Astrocyte (in vitro differentiated cells and primary cell): ENCODE results near the gene PIK3IP1. TPM values are rescaled to one million over a fixed set of nuclear protein-coding genes. Genes with fewer than 3 reads are reported as not detected.
"Not testable (repeated sequence)": the region's sequence is repeated elsewhere in the genome, so short reads cannot be mapped to it uniquely, and the experiment has no call there.

Experiments
- DNase-seq: peaks from one replicate; pipeline ENCODE4 v3.0.0-alpha.2; 2010; ENCODE audit warnings: low read depth
- FAIRE-seq: peaks from 2 replicates; lab custom pipeline; 2011; peaks lifted over from hg19 to GRCh38; lab: Jason Lieb, UNC
- H2AFZ ChIP-seq: 2 replicates; pipeline ENCODE4 v1.6.0; 2012; ENCODE audit warnings: low read depth, low read length, inconsistent platforms
- H3K27ac ChIP-seq: 2 replicates; pipeline ENCODE4 v1.5.1; 2011; ENCODE audit warnings: low read depth, low read length, inconsistent platforms
- H3K27me3 ChIP-seq: 2 replicates; pipeline ENCODE4 v1.6.0; 2011; ENCODE audit warnings: low read length, inconsistent platforms; ENCODE audit not compliant: insufficient read depth
- H3K36me3 ChIP-seq: 2 replicates; pipeline ENCODE4 v1.5.1; 2011; ENCODE audit warnings: low read length, inconsistent platforms; ENCODE audit not compliant: insufficient read depth
- H3K4me1 ChIP-seq: 2 replicates; pipeline ENCODE4 v1.5.1; 2011; ENCODE audit warnings: low read length, inconsistent platforms; ENCODE audit not compliant: insufficient read depth
- H3K4me2 ChIP-seq: 2 replicates; pipeline ENCODE4 v1.6.0; 2012; ENCODE audit warnings: low read length, inconsistent platforms
- H3K4me3 ChIP-seq: 2 replicates; pipeline ENCODE4 v1.5.1; 2011; ENCODE audit warnings: low read depth, mild to moderate bottlenecking, low read length, inconsistent platforms; ENCODE audit not compliant: insufficient read depth
- H3K79me2 ChIP-seq: 2 replicates; pipeline ENCODE4 v1.6.0; 2012; ENCODE audit warnings: mild to moderate bottlenecking, low read length, inconsistent platforms; ENCODE audit not compliant: insufficient read depth
- H3K9ac ChIP-seq: 2 replicates; pipeline ENCODE4 v1.6.0; 2012; ENCODE audit warnings: mild to moderate bottlenecking, low read length, inconsistent platforms
- H3K9me3 ChIP-seq: 2 replicates; pipeline ENCODE4 v1.5.1; 2012; ENCODE audit warnings: low read depth, mild to moderate bottlenecking, low read length, inconsistent platforms; ENCODE audit not compliant: insufficient read depth
- H4K20me1 ChIP-seq: 2 replicates; pipeline ENCODE4 v1.6.0; 2012; ENCODE audit warnings: low read length, inconsistent platforms; ENCODE audit not compliant: insufficient read depth
- H3K27ac Mint-ChIP-seq: one replicate; pipeline ENCODE4 v1.8.0; 2021; ENCODE audit warnings: mild to moderate bottlenecking, mixed read lengths; ENCODE audit not compliant: unreplicated experiment
- H3K27me3 Mint-ChIP-seq: one replicate; pipeline ENCODE4 v1.8.0; 2021; ENCODE audit warnings: low read depth, mixed read lengths; ENCODE audit not compliant: unreplicated experiment
- H3K36me3 Mint-ChIP-seq: one replicate; pipeline ENCODE4 v1.8.0; 2021; ENCODE audit warnings: low read depth, mixed read lengths; ENCODE audit not compliant: unreplicated experiment
- H3K4me1 Mint-ChIP-seq: one replicate; pipeline ENCODE4 v1.8.0; 2021; ENCODE audit warnings: low read depth, mixed read lengths; ENCODE audit not compliant: unreplicated experiment
- H3K4me3 Mint-ChIP-seq: one replicate; pipeline ENCODE4 v1.8.0; 2021; ENCODE audit warnings: mild to moderate bottlenecking, moderate library complexity, mixed read lengths; ENCODE audit not compliant: unreplicated experiment
- H3K9me3 Mint-ChIP-seq: one replicate; pipeline ENCODE4 v1.8.0; 2021; ENCODE audit warnings: mild to moderate bottlenecking, mixed read lengths; ENCODE audit not compliant: unreplicated experiment
- CTCF ChIP-seq: IDR thresholded peaks from 2 replicates; pipeline ENCODE4 v1.5.1; 2011; ENCODE audit warnings: low read depth, mild to moderate bottlenecking, inconsistent platforms, low read length, moderate library complexity; ENCODE audit not compliant: insufficient read depth
- EZH2 ChIP-seq: IDR thresholded peaks from 2 replicates; pipeline ENCODE4 v1.6.1; 2012; ENCODE audit warnings: mild to moderate bottlenecking, low read length, inconsistent platforms; ENCODE audit not compliant: insufficient read depth
- total RNA-seq: library from RNA; stranded (reverse); gene quantifications from 2 replicates; pipeline ENCODE4 v1.2.1, GENCODE V29; 2021

Gene PIK3IP1
- total RNA-seq, 1 donor from 2014 or later = 21.4 TPM

DNA sequence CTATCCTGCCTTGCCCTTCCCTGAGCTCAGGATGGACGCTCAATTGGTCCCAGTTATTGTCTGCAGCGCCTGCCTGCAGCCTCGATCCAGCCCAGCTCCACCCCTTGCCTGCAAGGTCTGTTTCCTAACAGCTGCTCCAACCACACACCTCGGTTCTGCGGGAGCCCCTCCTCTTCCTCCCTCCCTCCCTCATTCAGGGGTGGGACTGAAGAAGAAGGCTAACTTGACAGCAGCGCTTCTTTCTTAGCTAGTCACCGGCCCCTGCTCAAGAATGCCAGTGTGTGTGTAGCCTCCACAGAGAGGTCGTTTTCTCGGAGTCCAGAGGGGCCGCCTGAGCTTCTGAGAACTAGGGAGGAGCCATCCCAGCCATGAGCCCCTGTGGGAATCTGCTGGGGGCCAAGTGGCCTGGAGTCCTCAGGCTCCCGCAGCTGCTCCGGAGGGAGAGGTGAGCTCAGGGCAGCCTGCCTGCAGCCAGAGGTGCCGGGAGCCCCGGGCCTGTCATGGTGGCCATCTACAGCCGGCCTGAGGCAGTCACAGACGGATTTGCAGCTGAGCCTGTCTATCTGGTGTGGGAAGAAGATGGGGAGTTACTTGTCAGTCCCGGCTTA is 44.0 kb downstream of the PIK3IP1 start:
- DNase-seq (peak; percentile 94), FAIRE-seq (peak; percentile 97)
- H3K9me3 ChIP-seq = no peaks in the 10 kb centered on the region
- H4K20me1 ChIP-seq = peaks cover 44% of the 10 kb centered on the region
- TF ChIP-seq EZH2 (no peak), CTCF (no peak)
- no peaks in the 10 kb centered on the region for H3K27me3 Mint-ChIP-seq
- H3K36me3 Mint-ChIP-seq = peaks cover 6% of the 10 kb centered on the region
- H3K4me1 ChIP-seq = peaks cover 53% of the 10 kb centered on the region
- peaks cover under 1% of the 10 kb centered on the region for H3K36me3 ChIP-seq
- H3K4me3 ChIP-seq = peak overlapping the region; percentile 73
- peaks cover 66% of the 10 kb centered on the region for H3K4me1 Mint-ChIP-seq
- H3K79me2 ChIP-seq = peaks cover 49% of the 10 kb centered on the region
- H3K4me3 Mint-ChIP-seq = peak overlapping the region; percentile 94
- peak overlapping the region; percentile 86 for H3K9ac ChIP-seq
- H2AFZ ChIP-seq = peak overlapping the region; percentile 64
- H3K4me2 ChIP-seq = peak overlapping the region; percentile 96
- H3K9me3 Mint-ChIP-seq = no peaks in the 10 kb centered on the region
- peak overlapping the region; percentile 64 for H3K27ac ChIP-seq
- H3K27ac Mint-ChIP-seq = peak overlapping the region; percentile 83
- no peaks in the 10 kb centered on the region for H3K27me3 ChIP-seq

- peaks cover 58% of the 10 kb centered on the region for H3K4me1 ChIP-seq
- no peak for FAIRE-seq
- no peak for TF ChIP-seq EZH2
- no peak for TF ChIP-seq CTCF
- peak overlapping the region; percentile 86 for H3K9ac ChIP-seq
- H3K36me3 Mint-ChIP-seq = peaks cover 2% of the 10 kb centered on the region
- H3K36me3 ChIP-seq = no peaks in the 10 kb centered on the region
- no peaks in the 10 kb centered on the region for H3K9me3 Mint-ChIP-seq
- H3K27me3 ChIP-seq = no peaks in the 10 kb centered on the region
- no peaks in the 10 kb centered on the region for H3K9me3 ChIP-seq
- H3K27ac Mint-ChIP-seq = peak overlapping the region; percentile 26
- H3K4me3 Mint-ChIP-seq = peak overlapping the region; percentile 94
- H3K4me1 Mint-ChIP-seq = peaks cover 65% of the 10 kb centered on the region
- no peak for DNase-seq
- peak overlapping the region; percentile 64 for H2AFZ ChIP-seq
- H3K27ac ChIP-seq = peak overlapping the region; percentile 14
- H4K20me1 ChIP-seq = peaks cover 39% of the 10 kb centered on the region
- H3K4me3 ChIP-seq = peak overlapping the region; percentile 73
- no peaks in the 10 kb centered on the region for H3K27me3 Mint-ChIP-seq
- H3K79me2 ChIP-seq = peaks cover 44% of the 10 kb centered on the region
- peak overlapping the region; percentile 96 for H3K4me2 ChIP-seq
Observed at GRCh38 chr22:31247726-31248125, 44.6 kb downstream of the PIK3IP1 start.

DNA sequence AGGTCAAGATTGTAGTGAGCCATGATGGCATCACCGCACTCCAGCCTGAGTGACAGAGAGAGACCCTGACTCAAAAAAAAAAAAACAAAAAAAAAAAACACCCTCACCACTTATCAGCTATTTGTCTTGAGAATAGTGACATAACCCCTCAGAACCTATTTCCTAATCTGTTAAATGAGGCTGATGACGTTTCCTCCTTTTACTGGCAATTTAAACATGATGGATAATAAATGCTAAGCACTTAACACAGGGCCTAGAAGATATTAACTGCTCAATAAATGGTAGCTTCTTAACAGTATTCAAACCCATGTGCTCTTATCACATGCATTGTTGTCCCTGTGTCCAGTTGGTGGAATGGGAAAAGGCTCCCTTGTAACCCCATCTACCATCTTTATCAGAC is 45.6 kb downstream of the PIK3IP1 start:
- no peak overlapping the region for H3K4me3 ChIP-seq
- Mint-ChIP-seq H3K9me3 (no peaks in the 10 kb centered on the region), H3K27ac (peak overlapping the region; percentile 41), H3K36me3 (no peaks in the 10 kb centered on the region), H3K27me3 (no peaks in the 10 kb centered on the region), H3K4me1 (peaks cover 66% of the 10 kb centered on the region), H3K4me3 (no peak overlapping the region)
- no peak overlapping the region for H3K9ac ChIP-seq
- TF ChIP-seq EZH2 (no peak), CTCF (no peak)
- H3K9me3 ChIP-seq = no peaks in the 10 kb centered on the region
- H3K27me3 ChIP-seq = no peaks in the 10 kb centered on the region
- no peak for DNase-seq
- H4K20me1 ChIP-seq = peaks cover 31% of the 10 kb centered on the region
- peaks cover 35% of the 10 kb centered on the region for H3K79me2 ChIP-seq
- no peak for FAIRE-seq
- peaks cover 64% of the 10 kb centered on the region for H3K4me1 ChIP-seq
- no peak overlapping the region for H3K27ac ChIP-seq
- H3K36me3 ChIP-seq = no peaks in the 10 kb centered on the region
- H3K4me2 ChIP-seq = no peak overlapping the region
- no peak overlapping the region for H2AFZ ChIP-seq

- H3K27ac ChIP-seq, H3K36me3 ChIP-seq, H3K4me2 ChIP-seq, H3K27me3 Mint-ChIP-seq, H3K36me3 Mint-ChIP-seq, DNase-seq, H3K4me3 Mint-ChIP-seq, H3K9ac ChIP-seq, H2AFZ ChIP-seq, H3K27me3 ChIP-seq, H3K9me3 ChIP-seq, H3K9me3 Mint-ChIP-seq, H3K4me3 ChIP-seq, FAIRE-seq: not testable (repeated sequence)
- Histone ChIP-seq H3K4me1 (peaks cover 71% of the 10 kb centered on the region), H4K20me1 (peaks cover 25% of the 10 kb centered on the region), H3K79me2 (peaks cover 28% of the 10 kb centered on the region)
- peak overlapping the region; percentile 100 for H3K27ac Mint-ChIP-seq
- peaks cover 66% of the 10 kb centered on the region for H3K4me1 Mint-ChIP-seq
Observed at GRCh38 chr22:31245998-31246397, 46.3 kb downstream of the PIK3IP1 start.
